Activated CD4-positive, alpha-beta T cell treated with anti-CD3 and anti-CD28 coated beads for 36 hours (primary cell): ENCODE measurements around the gene EMILIN3. TPM values are rescaled to one million over a fixed set of nuclear protein-coding genes. Genes with fewer than 3 reads are reported as not detected.

ENCODE experiments used
- ATAC-seq: fragments of 200-7000 bp; cut with Tn5 transposase; one replicate; pipeline ENCODE4 v1.10.0; 2021; ENCODE audit warnings: mild to moderate bottlenecking, moderate library complexity
- CTCF ChIA-PET: fragments of 350-600 bp; sonication (Branson Sonifier 250); formaldehyde crosslinking; loops from one replicate; lab custom pipeline; 2021; ENCODE audit warnings: antibody characterized with exemption; lab: Charles Lee
- POLR2A ChIA-PET: fragments of 350-600 bp; sonication (Branson Sonifier 250); formaldehyde crosslinking; loops from one replicate; lab custom pipeline; 2021; ENCODE audit warnings: antibody characterized with exemption, inconsistent platforms; lab: Charles Lee
- DNase-seq: peaks from one replicate; pipeline ENCODE4 v3.0.0-alpha.2; 2020
- H3K27ac Mint-ChIP-seq: one replicate; pipeline ENCODE4 v1.8.0; 2021; ENCODE audit warnings: mixed read lengths
- H3K27me3 Mint-ChIP-seq: one replicate; pipeline ENCODE4 v1.8.0; 2021; ENCODE audit warnings: mixed read lengths
- H3K36me3 Mint-ChIP-seq: one replicate; pipeline ENCODE4 v1.8.0; 2021; ENCODE audit warnings: low read depth, mixed read lengths
- H3K4me1 Mint-ChIP-seq: one replicate; pipeline ENCODE4 v1.8.0; 2021; ENCODE audit warnings: mixed read lengths
- H3K4me3 Mint-ChIP-seq: one replicate; pipeline ENCODE4 v1.8.0; 2021; ENCODE audit warnings: mild to moderate bottlenecking, moderate library complexity, mixed read lengths
- H3K9me3 Mint-ChIP-seq: one replicate; pipeline ENCODE4 v1.8.0; 2021; ENCODE audit warnings: low read depth, mixed read lengths
- intact Hi-C, 2 experiments: fragments of 100-400 bp; cut with DNase I in 1 of 2; cut with micrococcal nuclease in 1 of 2; formaldehyde crosslinking; loops; one replicate each; pipeline versions ENCODE4 v1.14.2 to v1.15.1; 2022 to 2024; cut with DNase I, micrococcal nuclease
- total RNA-seq, 2 experiments: library from RNA; stranded (reverse); gene quantifications; one replicate each; pipeline ENCODE4 v1.2.3, GENCODE V29; 2021

Gene EMILIN3
- total RNA-seq, 2 experiments from 2014 or later, result 0.05 to 0.16 TPM

DNA sequence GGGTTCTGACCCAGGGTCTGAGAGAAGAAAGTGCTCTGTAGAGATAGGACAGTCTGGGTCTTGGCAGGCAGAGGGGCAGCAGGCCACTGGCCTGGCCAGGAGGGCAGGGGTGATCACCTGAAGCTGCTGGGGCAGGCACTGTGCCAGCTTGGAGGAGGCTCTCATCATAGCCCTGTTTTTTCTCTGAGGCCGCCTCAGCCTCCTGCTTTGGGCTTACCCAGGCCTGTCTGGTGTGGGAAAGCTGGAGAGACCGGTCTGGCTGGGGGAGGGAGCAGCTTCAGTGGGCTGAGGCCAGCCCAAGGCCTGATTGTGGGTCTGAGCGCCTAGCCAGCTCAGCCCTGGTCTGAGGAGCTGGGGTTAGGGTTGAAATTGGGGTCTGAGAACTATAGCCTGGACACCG lies 22.1 kb downstream of the EMILIN3 start:
- Mint-ChIP-seq H3K9me3 (no peaks in the 10 kb centered on the region), H3K27ac (no peak overlapping the region), H3K4me3 (no peak overlapping the region), H3K36me3 (no peaks in the 10 kb centered on the region), H3K27me3 (peaks cover under 1% of the 10 kb centered on the region), H3K4me1 (peaks cover 7% of the 10 kb centered on the region)
- no peak for ATAC-seq
- DNase-seq, result no peak
- intact Hi-C loops, result loop anchor here in 1 of 2 experiments (5.0 kb wide), 1 partner anchor 112 kb away; no protein-coding TSS in a partner anchor
- ChIA-PET POLR2A (interaction anchor here (0.6 kb wide), 1 partner anchor 144 kb away, joined by 4 read pairs; no protein-coding TSS in a partner anchor), CTCF (interaction anchor here (0.7 to 1.5 kb wide), 4 partner anchors 56 to 555 kb away, joined by 3 to 5 read pairs (median 4); no protein-coding TSS in a partner anchor)

DNA sequence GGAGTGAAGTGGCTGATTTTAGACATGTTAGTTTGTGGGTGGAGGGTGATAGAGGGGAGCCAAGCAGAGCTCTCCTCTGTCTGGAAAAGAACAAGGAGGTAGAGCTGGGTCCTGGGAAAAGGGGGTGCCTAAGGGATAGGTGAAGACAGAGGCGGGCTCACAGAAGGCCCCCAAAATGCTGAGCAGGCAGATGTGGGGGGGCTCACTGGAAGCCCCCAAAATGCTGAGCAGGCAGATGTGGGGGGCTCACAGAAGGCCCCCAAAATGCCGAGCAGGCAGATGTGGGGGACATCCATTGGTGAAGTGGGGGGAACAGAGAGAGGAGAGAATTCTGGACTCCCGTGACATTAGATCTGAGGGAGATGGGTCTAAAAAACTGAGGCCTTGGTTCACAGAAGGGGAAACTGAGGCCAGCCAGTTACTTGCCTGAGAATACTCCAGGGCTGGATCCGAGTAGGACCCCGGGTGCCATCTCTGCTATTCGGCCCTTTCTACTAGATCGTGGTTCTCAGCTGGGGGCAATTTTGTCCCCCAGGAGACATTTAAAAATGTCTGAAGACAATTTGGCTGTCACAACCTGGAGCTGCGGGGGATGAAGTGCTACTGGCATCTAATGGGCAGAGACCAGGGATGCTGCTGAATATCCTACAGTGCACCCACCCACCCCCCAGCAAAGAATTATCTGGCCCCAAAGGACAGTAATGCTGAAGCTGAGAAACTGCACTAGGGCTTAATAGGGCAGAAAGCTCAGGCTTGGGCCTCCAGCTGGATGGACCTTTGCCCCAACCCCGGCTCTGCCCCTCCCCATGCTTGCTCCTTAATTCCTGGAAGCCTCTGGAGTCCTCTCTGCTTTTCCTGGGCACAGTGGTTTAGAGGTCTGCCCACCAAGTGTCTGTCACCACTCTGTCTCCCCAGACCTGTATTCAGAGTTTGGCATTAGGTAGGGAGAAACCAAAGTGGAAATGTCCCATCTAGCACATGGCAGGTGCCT lies 23.8 kb downstream of the EMILIN3 start:
- intact Hi-C loops, result loop anchor here in 1 of 2 experiments (5.0 kb wide), 1 partner anchor 110 kb away; no protein-coding TSS in a partner anchor
- peaks cover 7% of the 10 kb centered on the region for H3K4me1 Mint-ChIP-seq
- no peak for DNase-seq
- ATAC-seq, result no peak
- H3K27ac Mint-ChIP-seq, result no peak overlapping the region
- POLR2A ChIA-PET, result no interaction called here
- peaks cover 2% of the 10 kb centered on the region for H3K27me3 Mint-ChIP-seq
- no peak overlapping the region for H3K4me3 Mint-ChIP-seq
- CTCF ChIA-PET, result interaction anchor here (0.7 to 2.4 kb wide), 3 partner anchors 13 to 248 kb away, joined by 3 to 12 read pairs (median 3); no protein-coding TSS in a partner anchor
- H3K36me3 Mint-ChIP-seq, result no peaks in the 10 kb centered on the region
- no peaks in the 10 kb centered on the region for H3K9me3 Mint-ChIP-seq

DNA sequence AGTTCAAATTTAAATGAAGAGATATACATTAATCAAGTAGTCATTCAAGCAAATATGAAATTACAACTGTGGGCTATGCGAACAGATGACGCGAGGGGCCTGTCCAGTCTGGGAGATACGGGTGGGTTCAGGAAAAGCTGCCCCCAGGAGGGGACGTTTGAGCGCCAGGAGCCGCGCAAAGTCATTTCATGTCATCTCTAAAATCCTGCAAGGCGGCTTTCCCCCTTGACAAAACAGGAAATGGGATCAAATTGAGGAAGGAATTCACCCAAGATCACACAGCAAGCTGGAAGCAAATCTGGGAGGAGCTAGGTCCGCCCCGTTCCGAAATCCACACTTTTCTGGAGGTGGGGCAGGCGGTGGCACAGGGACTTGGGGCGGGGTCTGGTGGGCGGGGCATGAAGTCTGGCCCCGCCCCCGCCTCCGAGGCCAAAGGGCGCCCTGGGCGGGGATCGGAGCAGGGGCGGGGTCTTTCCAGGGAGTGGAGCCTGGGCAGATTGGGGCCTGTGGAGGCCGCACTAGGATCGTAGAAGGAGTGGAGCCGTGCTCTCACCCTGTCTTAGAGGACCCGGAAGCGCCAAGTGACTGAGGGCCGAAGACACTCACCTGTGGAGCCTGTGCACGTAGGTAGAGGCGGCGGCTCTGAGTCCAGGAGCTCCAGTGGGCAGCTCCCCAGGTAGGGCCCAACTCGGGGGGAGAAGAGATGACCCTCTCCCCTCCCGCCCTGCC lies 26.1 kb downstream of the EMILIN3 start, which contains the start of gene LPIN3:
TSS of gene LPIN3 (plus strand) at position 495 of the 729 bp plus-strand sequence. CDS start 4,983 bp downstream, outside the sequence.
- Mint-ChIP-seq H3K9me3 (no peaks in the 10 kb centered on the region), H3K4me3 (peak within 1 kb of the TSS; percentile 68), H3K27ac (peak within 1 kb of the TSS; percentile 27), H3K4me1 (peaks cover 7% of the 10 kb centered on the region), H3K27me3 (peaks cover 2% of the 10 kb centered on the region), H3K36me3 (no peaks in the 10 kb centered on the region)
- ATAC-seq (peak; percentile 89), DNase-seq (peak; percentile 89)
- ChIA-PET POLR2A (no interaction called here), CTCF (interaction anchor here (0.7 to 2.6 kb wide), 32 partner anchors 10 to 650 kb away, joined by 3 to 21 read pairs (median 3); no protein-coding TSS in a partner anchor)
- intact Hi-C loops, result loop anchor here (1.0 to 5.0 kb wide), 12 partner anchors 23 to 372 kb away; partner anchors contain the start of genes ZHX3 (in 2 of the 2), CHD6 (in 1 of the 2), PLCG1 (in 1 of the 2) and TOP1 (in 1 of the 2)

DNA sequence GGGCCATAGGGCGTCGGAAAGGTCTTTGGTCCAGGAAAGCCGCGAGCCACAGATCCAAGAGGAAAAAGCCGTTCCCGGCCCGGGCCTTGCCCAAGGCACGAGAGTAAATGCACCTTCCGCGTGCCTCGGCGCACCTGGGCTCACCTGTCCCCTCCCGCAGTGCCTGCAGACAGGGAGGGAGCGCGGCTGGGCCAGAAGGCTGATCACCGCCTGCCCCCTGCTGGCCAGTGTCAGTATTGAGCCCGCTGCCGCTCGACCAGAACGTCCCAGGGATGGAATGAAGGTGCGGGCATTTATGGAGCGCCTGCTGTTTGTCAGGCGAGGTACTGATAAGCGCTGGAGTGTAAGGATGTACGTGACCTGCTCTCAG lies 26.7 kb downstream of the EMILIN3 start:
- peak overlapping the region; percentile 68 for H3K4me3 Mint-ChIP-seq
- no peaks in the 10 kb centered on the region for H3K9me3 Mint-ChIP-seq
- ChIA-PET CTCF (interaction anchor here (0.7 to 2.6 kb wide), 31 partner anchors 10 to 368 kb away, joined by 3 to 21 read pairs (median 4); no protein-coding TSS in a partner anchor), POLR2A (interaction anchor here (0.7 kb wide), 1 partner anchor 11 kb away, joined by 5 read pairs; no protein-coding TSS in a partner anchor)
- H3K27ac Mint-ChIP-seq, result peak overlapping the region; percentile 27
- H3K27me3 Mint-ChIP-seq, result peaks cover 2% of the 10 kb centered on the region
- ATAC-seq (peak; percentile 76), DNase-seq (peak; percentile 92)
- intact Hi-C loops, result loop anchor here (1.0 to 5.0 kb wide), 12 partner anchors 23 to 372 kb away; partner anchors contain the start of genes ZHX3 (in 2 of the 2), CHD6 (in 1 of the 2), PLCG1 (in 1 of the 2) and TOP1 (in 1 of the 2)
- H3K4me1 Mint-ChIP-seq, result peaks cover 7% of the 10 kb centered on the region
- H3K36me3 Mint-ChIP-seq, result no peaks in the 10 kb centered on the region

DNA sequence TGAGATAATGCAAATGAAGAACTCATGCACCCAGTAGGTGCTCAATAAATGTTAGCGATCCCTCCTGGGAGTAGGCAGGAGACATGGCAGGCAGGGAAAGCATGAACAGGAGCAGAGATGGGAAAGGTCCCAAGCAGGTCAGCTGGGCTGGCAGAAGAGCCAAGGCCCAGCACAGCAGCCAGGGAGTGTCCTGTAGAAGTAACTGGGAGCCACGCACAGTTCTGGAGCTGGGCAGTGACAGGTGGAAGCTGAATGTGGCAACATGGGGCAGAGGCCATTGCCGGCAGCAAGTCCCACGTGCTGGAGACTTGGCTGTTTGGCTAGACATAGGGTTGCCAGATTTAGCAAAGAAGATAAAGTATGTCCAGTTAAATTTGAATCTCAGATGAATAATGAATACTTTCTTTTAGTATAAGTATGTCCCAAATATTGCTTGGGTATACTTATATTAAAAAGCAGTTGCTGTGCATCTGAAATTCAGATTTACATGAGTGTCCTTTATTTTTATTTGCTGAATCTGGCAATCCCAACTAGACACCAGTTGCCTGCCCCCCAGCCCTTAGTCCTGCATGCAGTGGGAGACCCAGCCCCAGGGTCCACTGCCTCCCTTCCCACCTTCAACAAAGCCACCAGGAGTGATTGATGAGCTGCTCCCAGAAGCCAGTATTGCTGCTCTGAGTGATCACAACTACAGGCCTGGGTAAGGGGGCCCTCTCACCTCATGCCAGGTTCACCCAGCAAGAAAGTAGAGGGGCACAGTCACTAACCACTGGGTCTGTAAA lies 29.7 kb downstream of the EMILIN3 start:
- no peak for DNase-seq
- no peak overlapping the region for H3K27ac Mint-ChIP-seq
- H3K36me3 Mint-ChIP-seq, result no peaks in the 10 kb centered on the region
- peaks cover 7% of the 10 kb centered on the region for H3K4me1 Mint-ChIP-seq
- POLR2A ChIA-PET, result no interaction called here
- H3K4me3 Mint-ChIP-seq, result no peak overlapping the region
- intact Hi-C loops, result no loop called here
- CTCF ChIA-PET, result interaction anchor here (0.6 to 1.8 kb wide), 6 partner anchors 7 to 182 kb away, joined by 3 to 5 read pairs (median 4); no protein-coding TSS in a partner anchor
- H3K9me3 Mint-ChIP-seq, result no peaks in the 10 kb centered on the region
- ATAC-seq, result no peak
- H3K27me3 Mint-ChIP-seq, result peaks cover 2% of the 10 kb centered on the region

DNA sequence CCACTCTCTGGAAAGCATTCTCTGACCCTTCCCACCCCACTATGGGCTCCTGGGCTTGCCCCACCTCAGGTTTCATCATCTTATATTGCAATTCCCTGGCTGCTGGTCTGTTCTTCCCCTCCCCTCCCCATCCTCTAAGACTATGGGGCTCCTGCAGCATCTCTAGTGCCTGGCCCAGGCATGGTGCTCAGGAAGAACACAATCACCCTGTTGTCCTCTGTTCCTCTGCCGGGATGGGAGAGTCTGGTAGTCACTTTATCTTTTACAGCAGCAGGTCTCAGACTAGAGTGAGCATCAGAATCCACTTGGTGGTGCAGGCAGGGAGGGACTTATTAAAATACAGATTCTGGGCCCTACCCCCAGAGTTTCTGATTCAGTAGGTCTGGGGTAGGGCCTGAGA lies 31.0 kb downstream of the EMILIN3 start:
- Mint-ChIP-seq H3K4me3 (no peak overlapping the region), H3K36me3 (no peaks in the 10 kb centered on the region), H3K4me1 (peaks cover 6% of the 10 kb centered on the region), H3K27ac (no peak overlapping the region), H3K27me3 (peaks cover 2% of the 10 kb centered on the region), H3K9me3 (no peaks in the 10 kb centered on the region)
- no peak for DNase-seq
- no peak for ATAC-seq
- intact Hi-C loops, result no loop called here
- ChIA-PET POLR2A (no interaction called here), CTCF (no interaction called here)

DNA sequence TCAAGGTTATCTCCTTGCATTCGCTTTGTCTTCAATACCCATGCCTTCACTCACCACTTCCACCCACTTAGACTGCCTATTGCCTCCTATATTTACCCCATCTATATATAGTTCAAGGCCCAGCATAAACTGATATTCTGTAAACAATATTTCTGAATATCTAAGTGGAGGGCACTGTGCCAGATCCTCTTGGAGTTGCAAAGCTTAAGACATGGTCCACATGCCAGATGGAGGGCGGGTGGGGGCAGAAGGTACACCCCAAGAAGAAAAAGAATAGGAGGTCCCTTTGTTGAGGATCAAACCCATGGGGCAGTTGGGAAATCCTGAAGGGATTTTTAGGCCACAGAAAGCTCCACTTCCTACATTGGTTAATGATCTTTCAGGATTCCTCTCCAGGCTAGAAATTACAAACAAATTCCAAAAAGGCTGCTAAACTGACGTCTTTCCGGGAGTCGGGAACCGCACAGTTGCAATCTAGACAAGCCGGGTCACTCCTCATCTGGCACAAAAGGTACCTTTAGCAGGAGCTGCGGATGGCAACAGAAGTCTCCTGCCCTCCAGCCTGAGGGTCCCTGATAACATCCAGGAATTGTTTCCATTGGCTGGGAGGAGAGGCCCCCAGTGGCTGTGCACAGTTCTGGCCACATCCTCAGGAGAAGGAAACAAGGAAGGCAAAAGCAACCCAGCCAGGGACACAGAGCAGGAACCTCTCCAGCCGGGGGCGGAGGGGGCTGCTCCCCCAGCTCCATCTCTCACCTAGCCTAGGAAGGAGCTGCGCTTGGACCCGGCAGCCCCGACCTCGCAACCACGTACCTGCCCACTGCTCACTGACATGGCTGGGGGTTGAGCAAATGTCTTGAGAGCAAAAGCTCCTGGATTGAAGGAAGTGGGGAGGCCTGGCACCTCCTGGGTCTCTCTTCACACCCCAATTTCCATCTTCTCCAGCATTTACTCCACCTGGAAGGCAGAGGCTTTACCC lies 31.9 kb downstream of the EMILIN3 start:
- ATAC-seq, result no peak
- ChIA-PET POLR2A (interaction anchor here (0.6 kb wide), 1 partner anchor 12 kb away, joined by 5 read pairs; no protein-coding TSS in a partner anchor), CTCF (interaction anchor here (0.6 to 1.0 kb wide), 3 partner anchors 63 to 365 kb away, joined by 3 read pairs; no protein-coding TSS in a partner anchor)
- Mint-ChIP-seq H3K36me3 (no peaks in the 10 kb centered on the region), H3K9me3 (no peaks in the 10 kb centered on the region), H3K27me3 (peaks cover 2% of the 10 kb centered on the region), H3K27ac (no peak overlapping the region), H3K4me3 (no peak overlapping the region), H3K4me1 (peaks cover 2% of the 10 kb centered on the region)
- intact Hi-C loops, result no loop called here
- no peak for DNase-seq

DNA sequence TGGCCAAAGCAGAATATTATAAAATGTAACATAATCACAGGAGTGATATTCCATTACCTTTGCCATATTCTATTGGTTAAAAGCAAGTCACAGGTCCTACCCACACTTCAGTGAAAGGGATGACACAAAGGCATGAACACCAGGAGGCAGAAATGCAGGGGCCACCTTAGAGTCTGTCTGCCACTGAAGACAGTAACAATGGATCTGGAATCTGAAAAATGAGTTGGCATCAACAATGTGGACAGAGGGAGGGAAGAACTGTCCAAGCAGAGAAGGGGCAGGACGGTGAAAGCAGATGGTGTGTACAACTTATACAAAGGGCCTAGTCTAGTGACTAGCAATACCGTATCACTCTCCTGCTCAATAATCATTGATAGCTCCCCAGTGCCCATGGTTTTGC lies 32.6 kb downstream of the EMILIN3 start:
- Mint-ChIP-seq H3K4me1 (peaks cover 9% of the 10 kb centered on the region), H3K27ac (no peak overlapping the region), H3K9me3 (no peaks in the 10 kb centered on the region), H3K36me3 (no peaks in the 10 kb centered on the region), H3K4me3 (no peak overlapping the region), H3K27me3 (no peaks in the 10 kb centered on the region)
- POLR2A ChIA-PET, result no interaction called here
- intact Hi-C loops, result no loop called here
- CTCF ChIA-PET, result interaction anchor here (0.7 to 1.0 kb wide), 2 partner anchors 161 to 365 kb away, joined by 3 read pairs; no protein-coding TSS in a partner anchor
- DNase-seq (no peak), ATAC-seq (no peak)

DNA sequence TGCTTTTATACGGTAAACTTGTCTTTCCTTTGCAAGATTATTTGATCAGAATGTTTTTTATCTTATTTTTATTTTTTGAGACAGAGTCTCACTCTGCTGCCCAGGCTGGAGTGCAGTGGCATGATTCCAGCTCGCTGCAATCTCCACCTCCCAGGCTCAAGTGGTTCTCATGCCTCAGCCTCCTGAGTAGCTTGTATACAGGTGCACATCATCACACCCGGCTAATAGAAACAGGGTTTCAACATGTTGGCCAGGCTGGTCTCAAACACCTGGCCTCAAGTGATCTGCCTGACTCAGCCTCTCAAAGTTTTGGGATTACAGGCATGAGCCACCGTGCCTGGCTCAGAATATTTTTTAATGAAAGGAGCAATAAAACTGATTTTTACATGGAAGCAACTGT lies 34.9 kb downstream of the EMILIN3 start:
- intact Hi-C loops, result no loop called here
- H3K4me3 Mint-ChIP-seq, result no peak overlapping the region
- ATAC-seq (no peak), DNase-seq (no peak)
- H3K27ac Mint-ChIP-seq, result no peak overlapping the region
- H3K9me3 Mint-ChIP-seq, result no peaks in the 10 kb centered on the region
- ChIA-PET POLR2A (no interaction called here), CTCF (interaction anchor here (1.2 kb wide), 1 partner anchor 9 kb away, joined by 5 read pairs; the partner anchor contains the start of gene LPIN3)
- peaks cover 13% of the 10 kb centered on the region for H3K4me1 Mint-ChIP-seq
- H3K27me3 Mint-ChIP-seq, result no peaks in the 10 kb centered on the region
- no peaks in the 10 kb centered on the region for H3K36me3 Mint-ChIP-seq
